Left cardiac atrium (tissue), 4 donors: ENCODE data around the gene C19orf33. TPM values are rescaled to one million over a fixed set of nuclear protein-coding genes. Genes with fewer than 3 reads are reported as not detected.

Source experiments
- ATAC-seq, 2 donors: fragments of 200-7000 bp; cut with Tn5 transposase; one replicate each; pipeline ENCODE4 v1.9.1; 2020; ENCODE audit warnings: mild to moderate bottlenecking in 2 of 2, moderate library complexity in 2 of 2
- DNase-seq: peaks from one replicate; pipeline ENCODE4 v3.0.0-alpha.2; 2020
- intact Hi-C, 2 donors: fragments of 100-400 bp; cut with DNase I; formaldehyde crosslinking; loops; one replicate each; pipeline versions ENCODE4 v1.14.1 to v1.15.1; 2022 to 2023
- total RNA-seq, 2 donors: library from RNA; stranded (reverse); fragmentation: NEBNext Ultra II Directional; extraction: Animal tissue kit (Norgen Biotek cat#: 25700); gene quantifications; one replicate each; pipeline ENCODE4 v1.2.1, GENCODE V29; 2021
- donor health status: DM: no; HTN: yes; CAD: no.
- donor health status: DM: no; HTN: yes; CAD: no; lungs with severe emphysema.
- donor health status: DM: yes; HTN: yes; CAD: no.
- donor health status: Dilated cardiomyopathy.

The C19orf33 gene
- total RNA-seq, 2 donors from 2014 or later = 2.1 to 5.9 TPM

- no peak for DNase-seq
- intact Hi-C loops = no loop called here
These were observed 3.0 kb downstream of the C19orf33 start for GRCh38 chr19:38307076-38307475.

GRCh38 chr19:38307597-38307996, 3.5 kb downstream of the C19orf33 start:
- DNase-seq (no peak), ATAC-seq (no peak)
- intact Hi-C loops = no loop called here

More at GRCh38 chr19:38307076-38307475, 3.0 kb downstream of the C19orf33 start:
- no peak for ATAC-seq

- intact Hi-C loops = no loop called here
- DNase-seq (no peak), ATAC-seq (no peak)
These were observed 4.1 kb downstream of the C19orf33 start for GRCh38 chr19:38308006-38308766.

DNA sequence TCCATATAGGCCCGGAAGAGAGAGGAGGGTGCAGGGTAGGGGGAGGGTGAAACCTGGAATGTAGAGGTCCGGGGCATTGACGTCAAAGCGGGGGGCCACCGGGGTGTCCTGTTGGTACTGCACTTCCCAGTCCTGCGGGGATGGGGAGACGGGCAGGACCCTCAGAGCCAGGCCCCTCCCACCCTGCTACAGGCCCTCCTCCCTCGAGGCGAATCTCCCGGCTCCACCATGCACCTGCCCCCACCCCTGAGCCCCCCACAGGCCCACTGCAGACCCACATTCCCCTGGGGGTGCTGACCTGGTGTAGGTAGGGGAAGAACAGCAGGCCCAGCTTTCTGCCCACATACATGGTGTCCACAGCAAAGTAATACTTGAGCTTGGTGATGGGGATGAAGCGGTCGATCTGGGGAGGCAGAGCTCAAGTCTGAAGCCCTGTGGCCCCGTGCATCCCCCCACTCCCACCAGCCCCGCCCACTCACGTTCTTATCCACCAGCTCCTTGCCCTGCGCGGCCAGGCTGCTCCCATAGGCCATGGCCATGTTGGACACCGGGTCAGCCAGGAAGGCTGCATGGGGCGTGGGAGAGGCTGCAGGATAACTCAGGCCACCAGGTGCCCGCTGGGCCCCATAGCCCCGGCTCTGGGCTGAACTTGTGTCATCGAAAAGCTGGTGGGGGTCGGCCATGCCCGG, 5.0 kb downstream of the C19orf33 start:
- DNase-seq (no peak), ATAC-seq (no peak)
- intact Hi-C loops = no loop called here

- intact Hi-C loops = no loop called here
- ATAC-seq = no peak
- no peak for DNase-seq
These were observed 5.7 kb downstream of the C19orf33 start for GRCh38 chr19:38309615-38310278.

DNA sequence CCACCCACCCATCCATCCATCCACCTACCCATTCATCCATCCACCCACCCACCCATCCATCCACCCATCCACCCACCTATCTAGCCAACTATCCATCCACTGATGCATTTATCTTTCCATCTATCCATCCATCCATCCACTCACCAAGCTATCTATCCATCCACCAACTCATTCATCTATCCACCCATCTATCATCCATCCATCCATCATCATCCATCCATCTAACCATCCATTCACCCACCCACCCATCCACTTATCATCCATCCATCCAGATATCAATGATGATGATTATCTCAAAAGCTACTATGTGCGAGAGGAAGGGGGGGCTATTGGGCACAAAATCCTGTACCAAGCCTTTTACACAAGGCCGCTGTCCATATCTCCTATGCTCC, 6.2 kb downstream of the C19orf33 start:
- intact Hi-C loops = no loop called here
- ATAC-seq (no peak), DNase-seq (no peak)

- no peak for DNase-seq
- intact Hi-C loops = no loop called here
- ATAC-seq = no peak
These were observed 6.9 kb downstream of the C19orf33 start for GRCh38 chr19:38310986-38311385.

DNA sequence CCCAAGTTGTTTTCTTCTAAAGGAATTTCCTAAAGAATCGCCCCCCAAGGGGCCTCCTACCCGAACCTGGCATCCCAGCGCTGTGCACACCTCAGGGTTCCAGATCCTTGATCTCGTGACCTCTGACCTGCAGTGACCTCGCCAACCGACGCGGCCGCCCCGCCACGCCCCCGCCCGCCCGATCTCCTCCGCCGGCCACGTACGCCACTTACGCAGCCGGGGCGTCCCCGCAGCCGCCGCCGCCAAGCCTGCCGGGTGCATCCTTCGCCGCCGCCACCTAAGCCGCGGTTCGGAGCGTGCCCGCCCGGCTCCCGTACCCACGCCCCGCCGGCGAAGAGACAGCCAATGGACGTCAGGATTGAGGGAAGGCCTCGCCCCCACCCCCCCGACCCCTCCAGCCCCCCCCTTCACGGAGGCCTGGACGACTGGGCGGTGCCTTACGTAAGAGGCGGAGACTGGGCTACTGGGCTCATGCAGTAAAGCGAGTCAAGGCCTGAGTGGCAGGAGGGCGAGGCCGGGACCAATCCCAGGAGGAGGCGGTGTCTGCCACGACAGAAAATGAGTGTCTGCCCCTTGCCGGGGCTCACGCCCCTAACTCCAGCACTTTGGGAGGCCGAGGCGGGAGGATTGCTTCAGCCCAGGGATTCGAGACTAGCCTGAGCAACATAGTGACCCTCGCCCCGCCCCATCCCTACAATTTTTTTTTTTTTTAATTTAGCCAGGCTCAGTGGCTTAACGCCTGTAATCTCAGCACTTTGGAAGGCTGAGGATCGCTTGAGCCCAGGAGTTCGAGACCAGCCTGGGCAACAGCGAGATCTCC, 11.8 kb downstream of the C19orf33 start, which contains the start of gene YIF1B:
YIF1B (minus strand) TSS at position 291 of the 820 bp plus-strand sequence; CDS start at position 261, 30 bp downstream.
- DNase-seq (peak; percentile 98), ATAC-seq (peak; percentile 94 to 97)
- intact Hi-C loops = no loop called here

DNA sequence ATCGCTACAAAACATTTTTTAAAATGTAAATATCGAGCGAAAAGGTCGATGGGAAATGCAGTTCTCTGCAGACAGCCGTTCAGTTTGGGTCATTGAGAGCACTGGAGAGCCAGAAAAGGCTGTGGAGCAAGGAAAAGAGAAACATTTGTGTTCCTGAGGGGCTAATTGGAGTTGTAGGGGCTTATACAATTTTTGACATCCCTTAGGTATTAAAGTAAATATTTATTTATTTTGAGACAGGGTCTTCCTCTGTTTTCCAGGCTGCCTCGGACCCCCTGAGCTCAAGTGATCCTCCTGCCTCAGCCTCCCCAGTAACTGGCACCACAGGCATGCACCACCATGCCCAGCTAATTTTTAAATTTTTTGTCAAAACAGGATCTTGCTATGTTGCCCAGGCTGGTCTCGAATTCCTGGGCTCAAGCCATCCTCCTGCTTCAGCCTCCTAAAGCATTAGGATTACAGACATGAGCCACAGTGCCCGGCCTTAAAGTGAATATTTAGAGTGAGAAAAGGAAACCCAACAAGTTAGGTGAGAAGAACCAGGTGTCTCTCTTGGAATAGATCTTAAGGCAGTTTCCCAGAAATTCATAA, 12.5 kb downstream of the C19orf33 start:
- ATAC-seq (peak in 1 of 2 donors; percentile 0), DNase-seq (no peak)
- intact Hi-C loops = no loop called here

GRCh38 chr19:38317104-38317612, 13.1 kb downstream of the C19orf33 start:
- ATAC-seq (no peak), DNase-seq (no peak)
- intact Hi-C loops = no loop called here

- ATAC-seq (no peak), DNase-seq (peak; percentile 50)
These were observed 14.6 kb downstream of the C19orf33 start for GRCh38 chr19:38318660-38319059.

DNA sequence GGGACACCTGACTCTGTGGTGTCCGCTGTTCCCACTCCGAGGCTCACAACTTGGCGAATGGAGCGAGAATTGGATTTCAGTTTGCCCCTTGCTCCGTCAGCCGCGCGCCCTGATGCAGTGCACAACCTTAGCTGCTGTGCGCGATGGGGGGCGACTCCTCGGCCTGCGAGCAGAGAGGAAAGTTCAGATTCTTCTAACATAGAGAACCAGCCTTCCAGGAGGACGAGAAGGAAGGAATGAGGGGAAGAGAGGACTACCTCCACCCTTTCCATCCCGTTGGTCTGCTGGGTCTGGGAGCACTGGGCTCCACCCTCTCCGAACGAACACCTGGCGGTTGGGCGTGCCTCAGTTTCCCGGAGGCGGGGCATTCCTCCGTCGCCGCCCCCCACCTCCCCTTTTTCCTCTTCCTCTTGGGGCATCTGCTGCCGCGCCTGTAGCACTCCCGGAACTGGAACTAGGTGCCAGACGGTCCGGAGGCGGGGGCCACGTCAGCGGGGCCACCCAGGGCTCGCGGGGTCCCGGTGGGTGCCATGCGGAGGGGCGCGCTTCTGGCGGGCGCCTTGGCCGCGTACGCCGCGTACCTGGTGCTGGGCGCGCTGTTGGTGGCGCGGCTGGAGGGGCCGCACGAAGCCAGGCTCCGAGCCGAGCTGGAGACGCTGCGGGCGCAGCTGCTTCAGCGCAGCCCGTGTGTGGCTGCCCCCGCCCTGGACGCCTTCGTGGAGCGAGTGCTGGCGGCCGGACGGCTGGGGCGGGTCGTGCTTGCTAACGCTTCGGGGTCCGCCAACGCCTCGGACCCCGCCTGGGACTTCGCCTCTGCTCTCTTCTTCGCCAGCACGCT, 15.6 kb downstream of the C19orf33 start, which contains the start of gene KCNK6:
KCNK6 (plus strand) TSS at position 425 of the 838 bp plus-strand sequence; CDS start at position 531, 106 bp downstream.
- peak; percentile 5 to 10 for ATAC-seq
- intact Hi-C loops = no loop called here
- DNase-seq = peak; percentile 57

More at GRCh38 chr19:38318660-38319059, 14.6 kb downstream of the C19orf33 start:
- intact Hi-C loops = no loop called here

- no peak for DNase-seq
- ATAC-seq = no peak
- intact Hi-C loops = no loop called here
These were observed 16.9 kb downstream of the C19orf33 start for GRCh38 chr19:38320969-38321339.

- DNase-seq = peak; percentile 79
- ATAC-seq = peak; percentile 40 to 80
- intact Hi-C loops = no loop called here
These were observed 17.7 kb downstream of the C19orf33 start for GRCh38 chr19:38321646-38322196.

DNA sequence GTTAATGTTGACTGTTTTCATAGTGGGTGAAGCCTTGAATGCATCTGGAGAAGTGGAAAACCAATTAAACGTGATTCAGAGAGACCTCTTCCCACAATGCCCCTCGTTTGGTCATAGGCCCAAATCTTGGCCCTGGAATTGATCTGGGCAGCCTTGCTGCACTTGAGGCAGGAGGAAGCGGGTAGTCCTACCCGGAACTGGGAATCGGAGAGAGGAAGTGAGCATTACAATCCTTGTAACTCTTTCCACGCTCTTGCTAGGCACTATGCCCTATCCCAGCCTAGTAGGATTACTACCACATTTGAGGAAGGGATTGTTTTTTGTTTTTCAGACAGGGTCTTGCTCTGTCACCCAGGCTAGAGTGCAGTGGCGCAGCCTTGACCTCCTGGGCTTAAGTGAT, 19.2 kb downstream of the C19orf33 start:
- DNase-seq (no peak), ATAC-seq (no peak)
- intact Hi-C loops = no loop called here

- no peak for DNase-seq
- ATAC-seq = no peak
- intact Hi-C loops = no loop called here
These were observed 20.4 kb downstream of the C19orf33 start for GRCh38 chr19:38324431-38324830.

DNA sequence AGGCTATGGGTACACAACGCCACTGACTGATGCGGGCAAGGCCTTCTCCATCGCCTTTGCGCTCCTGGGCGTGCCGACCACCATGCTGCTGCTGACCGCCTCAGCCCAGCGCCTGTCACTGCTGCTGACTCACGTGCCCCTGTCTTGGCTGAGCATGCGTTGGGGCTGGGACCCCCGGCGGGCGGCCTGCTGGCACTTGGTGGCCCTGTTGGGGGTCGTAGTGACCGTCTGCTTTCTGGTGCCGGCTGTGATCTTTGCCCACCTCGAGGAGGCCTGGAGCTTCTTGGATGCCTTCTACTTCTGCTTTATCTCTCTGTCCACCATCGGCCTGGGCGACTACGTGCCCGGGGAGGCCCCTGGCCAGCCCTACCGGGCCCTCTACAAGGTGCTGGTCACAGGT, 22.5 kb downstream of the C19orf33 start:
- intact Hi-C loops = no loop called here
- ATAC-seq (no peak), DNase-seq (no peak)
